HG03469 (cell line): ENCODE data around the gene NUPR1.
"Not testable (repeated sequence)": the region's sequence is repeated elsewhere in the genome, so short reads cannot be mapped to it uniquely, and the experiment has no call there.

Source experiments
- ATAC-seq: cut with Tn5 transposase; IDR thresholded peaks from one replicate; pipeline ENCODE4 v1.9.1; 2021; ENCODE audit warnings: mild to moderate bottlenecking, moderate library complexity, moderate number of reproducible peaks; ENCODE audit not compliant: unreplicated experiment

Gene NUPR1

DNA sequence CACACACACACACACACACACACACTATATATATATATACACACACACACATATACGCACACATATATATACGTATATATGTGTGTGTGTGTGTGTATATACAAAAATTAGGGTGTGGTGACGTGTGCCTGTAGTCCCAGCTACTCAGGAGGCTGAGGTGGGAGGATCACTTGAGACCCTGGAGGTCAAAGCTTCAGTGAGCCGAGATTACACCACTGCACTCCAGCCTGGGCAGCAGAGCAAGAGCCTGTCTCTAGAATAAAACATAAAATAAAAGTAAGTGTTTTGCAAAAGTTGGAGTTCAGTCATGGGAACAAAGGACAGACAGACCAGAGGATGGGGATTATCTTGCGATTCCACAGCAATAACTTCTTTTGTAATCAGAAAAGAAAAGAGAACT is 10.8 kb downstream of the NUPR1 start:
- no peak for ATAC-seq

DNA sequence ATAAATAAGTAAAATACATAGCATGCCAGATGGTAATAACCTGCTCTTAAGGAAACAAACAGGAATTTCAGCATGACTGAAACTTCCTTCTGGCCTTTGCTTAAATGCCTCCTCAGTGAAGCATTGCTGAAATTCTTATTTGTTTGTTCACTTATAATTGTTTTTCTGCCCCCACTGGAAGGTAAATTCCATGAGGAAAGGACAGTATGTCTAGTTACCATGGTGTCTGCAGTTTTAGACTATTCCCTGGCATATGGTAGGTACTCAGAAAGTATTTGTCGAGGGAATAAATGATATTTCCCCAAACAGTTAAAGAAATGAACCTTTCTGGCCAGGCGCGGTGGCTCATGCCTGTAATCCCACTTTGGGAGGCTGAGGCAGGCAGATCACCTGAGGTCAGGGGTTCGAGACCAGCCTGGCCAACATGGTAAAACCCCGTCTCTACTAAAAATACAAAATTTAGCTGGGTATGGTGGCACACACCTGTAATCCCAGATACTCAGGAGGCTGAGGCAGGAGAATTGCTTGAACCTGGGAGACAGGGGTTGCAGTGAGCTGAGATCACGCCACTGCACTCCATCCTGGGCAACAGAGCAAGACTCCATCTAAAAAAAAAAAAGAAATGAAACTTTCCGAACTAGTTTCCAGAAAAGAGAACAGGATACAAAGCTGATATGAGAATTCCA is 11.5 kb downstream of the NUPR1 start:
- ATAC-seq: not testable (repeated sequence)

DNA sequence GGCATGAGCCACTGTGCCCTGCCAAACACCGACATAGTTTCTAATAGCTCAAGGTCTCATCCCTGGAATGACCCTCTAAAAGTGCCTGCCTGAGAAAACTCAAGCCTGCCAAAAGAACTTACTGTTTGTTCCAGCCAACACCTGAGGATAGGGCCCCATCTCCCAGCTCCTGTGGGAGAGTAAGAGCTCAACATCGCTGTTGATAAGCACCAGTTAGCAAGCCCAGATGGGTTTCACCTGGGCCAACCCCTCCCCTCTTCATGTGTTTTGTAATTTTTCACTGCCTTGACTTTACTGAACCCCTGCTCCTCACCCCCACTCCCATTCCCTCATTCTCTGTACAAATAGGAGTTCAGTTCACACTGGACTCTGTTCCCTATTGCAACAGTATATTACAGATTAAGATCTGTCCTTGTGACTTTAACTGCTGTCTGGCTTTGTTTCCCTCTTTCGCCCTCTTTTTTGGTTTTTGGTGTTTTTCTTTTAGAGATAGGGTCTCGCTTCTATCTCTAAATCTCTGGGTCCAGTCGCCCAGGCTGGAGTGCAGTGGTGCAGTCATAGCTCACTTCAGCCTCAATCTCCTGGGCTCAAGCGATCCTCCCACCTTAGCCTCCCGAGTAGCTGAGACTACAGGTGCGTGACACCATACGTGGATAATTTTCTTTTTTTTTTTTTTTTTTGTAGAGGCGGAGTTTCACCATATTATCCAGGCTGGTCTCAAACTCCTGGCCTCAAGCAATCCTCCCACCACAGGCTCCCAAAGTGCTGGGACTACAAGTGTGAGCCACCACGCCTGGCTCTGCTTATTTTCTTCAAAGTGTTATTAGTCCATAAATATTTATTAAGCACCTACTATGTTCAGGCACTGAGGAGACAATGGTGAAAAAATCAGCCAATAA is 12.3 kb downstream of the NUPR1 start:
- no peak for ATAC-seq

DNA sequence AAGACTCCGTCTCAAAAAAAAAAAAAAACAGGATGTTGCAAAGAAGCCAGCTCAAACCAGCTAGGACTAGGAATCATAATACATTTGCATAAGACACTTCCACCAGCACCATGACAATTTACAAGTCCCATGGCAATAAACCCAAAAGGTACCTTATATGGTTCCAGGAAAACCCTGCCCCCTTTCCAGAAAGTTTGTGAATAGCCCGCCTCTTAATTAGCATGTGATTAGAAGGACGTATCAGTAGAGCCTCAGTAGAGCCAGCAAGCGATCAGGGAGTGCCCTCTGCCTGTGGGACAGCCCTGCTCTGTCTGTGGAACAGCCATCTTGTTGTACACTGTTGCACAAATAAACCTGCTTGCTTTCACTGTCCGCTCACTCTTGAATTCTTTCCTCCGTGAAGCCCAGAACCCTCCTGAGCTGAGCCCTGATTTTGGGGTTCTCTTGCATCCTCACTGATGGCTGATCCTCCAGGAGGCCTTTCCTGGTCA is 14.0 kb downstream of the NUPR1 start:
- no peak for ATAC-seq

- no peak for ATAC-seq
Measured at GRCh38 chr16:28522792-28523191, 16.0 kb downstream of the NUPR1 start.

DNA sequence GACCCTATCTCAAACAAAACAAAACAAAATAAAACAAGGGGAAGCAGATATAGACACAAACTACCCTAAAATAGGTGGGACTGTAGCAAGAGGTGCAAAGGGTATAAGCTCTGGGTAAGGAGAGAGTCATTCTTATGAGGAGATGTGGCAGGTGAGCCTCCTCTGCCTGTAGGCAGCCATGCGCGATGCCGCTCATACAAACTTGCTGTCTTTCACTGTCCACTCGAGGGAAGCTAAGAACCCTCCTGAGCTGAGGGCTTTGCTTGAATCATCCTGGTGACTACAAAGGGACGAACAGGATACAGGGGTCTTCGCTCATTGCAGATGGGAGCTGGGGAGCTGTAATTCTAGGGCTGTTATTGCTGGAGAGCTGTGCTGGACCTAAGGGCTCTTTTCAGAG is 17.3 kb downstream of the NUPR1 start:
- ATAC-seq: no peak

DNA sequence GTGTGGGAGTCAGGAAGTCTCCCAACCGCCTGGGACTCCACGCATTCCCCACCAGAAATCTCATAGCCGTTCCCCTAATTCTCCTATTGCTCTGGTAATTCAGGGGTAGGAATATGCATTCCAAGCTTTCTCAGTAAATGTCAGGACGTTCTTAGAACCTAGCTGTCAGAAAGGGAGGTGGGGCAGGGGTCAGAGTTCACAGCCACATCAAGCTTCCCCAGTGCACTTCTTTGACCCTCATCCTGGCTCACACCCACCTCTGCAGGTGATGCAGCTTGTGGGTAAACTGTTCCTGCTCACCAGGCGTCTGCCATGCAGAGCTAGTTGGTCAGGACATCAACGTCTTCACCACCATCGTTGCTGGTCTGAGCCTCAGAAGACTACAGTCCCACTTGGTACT is 18.1 kb downstream of the NUPR1 start:
- no peak for ATAC-seq

- ATAC-seq: no peak
Measured at GRCh38 chr16:28514246-28514645, 24.5 kb downstream of the NUPR1 start.

GRCh38 chr16:28513484-28514181 is 25.1 kb downstream of the NUPR1 start:
- no peak for ATAC-seq

DNA sequence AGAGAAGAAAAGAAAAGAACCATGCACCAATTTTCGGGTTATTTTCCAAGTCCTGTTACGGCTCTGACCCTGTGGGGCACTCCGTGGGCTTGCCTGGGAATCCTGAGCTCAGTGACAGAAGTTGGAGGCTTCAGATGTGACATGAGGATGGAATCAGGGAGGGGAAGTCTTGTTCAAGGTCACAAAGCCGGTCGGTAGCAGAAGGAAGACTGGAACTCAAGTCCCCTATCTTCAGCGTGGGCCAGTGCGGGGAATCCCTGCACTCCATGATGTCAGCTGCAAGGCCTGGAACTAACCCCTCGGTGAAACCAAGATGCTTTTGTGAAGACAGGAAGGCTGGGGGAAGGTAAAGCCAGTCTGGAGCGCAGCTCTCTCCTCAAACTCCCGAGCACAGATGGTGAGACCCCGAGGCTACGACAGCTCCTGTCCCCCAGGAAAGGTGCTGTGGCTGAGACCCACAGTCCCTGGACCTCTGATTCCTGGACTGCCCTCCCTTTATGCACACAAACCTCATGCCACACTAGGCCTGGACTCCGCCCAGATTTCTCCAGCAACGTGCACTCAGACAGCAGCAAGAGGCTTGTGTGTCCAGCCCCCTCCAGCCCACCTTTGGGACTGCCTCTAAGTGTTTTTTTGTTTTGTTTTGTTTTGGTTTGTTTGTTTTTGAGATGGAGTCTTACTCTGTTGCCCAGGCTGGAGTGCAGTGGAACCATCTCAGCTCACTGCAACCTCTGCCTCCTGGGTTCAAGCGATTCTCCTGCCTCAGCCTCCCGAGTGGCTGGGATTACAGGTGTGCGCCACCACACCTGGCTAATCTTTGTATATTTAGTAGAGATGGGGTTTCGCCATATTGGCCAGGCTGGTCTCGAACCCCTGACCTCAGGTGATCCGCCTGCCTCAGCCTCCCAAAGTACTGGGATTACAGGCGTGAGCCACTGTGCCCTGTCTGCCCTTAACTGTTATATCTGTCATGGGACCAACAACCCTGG is 26.7 kb downstream of the NUPR1 start:
- no peak for ATAC-seq

DNA sequence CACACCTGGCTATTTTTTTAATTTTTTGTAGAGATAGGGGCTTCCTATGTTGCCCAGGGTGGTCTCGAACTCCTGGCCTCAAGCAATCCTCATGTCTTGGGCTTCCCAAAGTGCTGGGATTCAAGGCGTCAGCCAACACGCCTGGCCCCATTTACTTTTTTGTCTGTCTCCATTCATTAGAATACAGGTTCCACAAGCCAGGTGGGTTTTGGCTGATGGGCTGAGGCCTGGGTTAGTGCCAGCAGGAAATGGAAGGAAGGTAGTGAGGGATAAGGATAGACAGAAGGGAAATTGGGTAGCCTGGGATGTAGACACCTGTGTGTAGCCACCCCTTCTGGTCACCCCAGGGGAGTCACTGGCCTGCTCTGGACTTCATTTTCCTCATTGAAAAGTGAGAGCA is 27.7 kb downstream of the NUPR1 start:
- no peak for ATAC-seq

- no peak for ATAC-seq
Measured at GRCh38 chr16:28505489-28506137, 33.2 kb downstream of the NUPR1 start.

GRCh38 chr16:28504707-28505404 is 33.9 kb downstream of the NUPR1 start:
- ATAC-seq: no peak

GRCh38 chr16:28503470-28504259 is 35.1 kb downstream of the NUPR1 start:
- ATAC-seq: no peak

- ATAC-seq: no peak
Measured at GRCh38 chr16:28502290-28502689, 36.5 kb downstream of the NUPR1 start.

DNA sequence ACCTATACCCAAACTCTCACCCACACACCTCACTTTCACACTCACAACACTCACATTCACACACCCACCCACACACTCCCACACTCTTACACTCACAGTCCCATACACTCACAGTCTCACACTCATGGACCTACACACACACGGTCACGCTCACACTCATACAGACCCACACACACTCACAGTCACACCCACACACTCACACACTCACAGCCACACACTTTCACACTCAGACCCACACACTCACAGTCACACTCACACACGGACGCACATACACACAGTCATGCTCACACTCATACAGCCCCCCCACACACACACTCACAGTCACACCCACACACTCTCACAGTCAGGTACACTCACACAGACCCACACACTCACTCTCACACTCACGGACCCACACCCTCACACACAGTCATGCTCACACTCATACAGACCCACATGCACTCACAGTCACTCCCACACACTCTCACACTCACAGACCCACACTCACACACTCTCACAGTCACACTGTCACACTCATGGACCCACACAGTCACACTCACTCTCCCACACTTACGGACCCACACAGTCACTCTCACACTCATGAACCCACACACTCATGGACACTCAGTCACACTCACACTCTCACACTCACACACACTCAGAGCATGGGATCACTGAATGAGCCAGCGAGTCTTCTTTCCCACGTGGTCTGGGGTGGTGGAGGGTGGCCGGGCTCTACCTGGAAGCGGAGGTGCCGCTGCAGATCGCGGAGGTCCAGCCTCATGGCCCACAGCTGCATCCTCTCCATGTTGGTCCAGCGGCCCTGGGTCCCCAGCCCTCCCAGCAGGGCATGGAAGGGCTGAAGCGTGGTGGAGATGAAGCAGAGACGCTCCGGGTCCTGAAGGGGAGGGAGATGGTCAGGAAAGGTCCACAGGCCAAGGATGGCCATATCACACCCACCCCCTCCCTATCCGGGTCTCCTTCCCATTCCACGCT is 37.2 kb downstream of the NUPR1 start:
- ATAC-seq: no peak

GRCh38 chr16:28500476-28501180 is 38.1 kb downstream of the NUPR1 start:
- not testable (repeated sequence) for ATAC-seq
